ENCODE results near the gene AKAP3. TPM values are rescaled to one million over a fixed set of nuclear protein-coding genes. Genes with fewer than 3 reads are reported as not detected.

Gene AKAP3
- total RNA-seq, 2 donors from 2014 or later: 0.79 to 7.1 TPM

- Histone ChIP-seq H3K27ac (no peak overlapping the region), H3K27me3 (no peaks in the 10 kb centered on the region), H3K9me3 (no peaks in the 10 kb centered on the region), H3K4me1 (peaks cover 0 to 18% of the 10 kb centered on the region in 2 donors), H3K4me3 (no peak overlapping the region), H3K36me3 (no peaks in the 10 kb centered on the region)
- TF ChIP-seq CTCF (IDR thresholded peaks at IDR 0.05): no peak
- DNase-seq (ENCODE audit: low spot score): no peak
Measured at GRCh38 chr12:4603421-4603820, 45.4 kb downstream of the AKAP3 start.

- Histone ChIP-seq H3K36me3 (no peaks in the 10 kb centered on the region), H3K4me3 (no peak overlapping the region), H3K27me3 (no peaks in the 10 kb centered on the region), H3K4me1 (no peaks in the 10 kb centered on the region), H3K9me3 (no peaks in the 10 kb centered on the region), H3K27ac (no peak overlapping the region)
- DNase-seq (ENCODE audit: low spot score): no peak
- TF ChIP-seq CTCF (IDR thresholded peaks at IDR 0.05): no peak
Measured at GRCh38 chr12:4595881-4596280, 53.0 kb downstream of the AKAP3 start.

- H3K27me3 ChIP-seq: no peaks in the 10 kb centered on the region
- H3K4me3 ChIP-seq: no peak overlapping the region
- H3K36me3 ChIP-seq: no peaks in the 10 kb centered on the region
- H3K9me3 ChIP-seq: no peaks in the 10 kb centered on the region
- H3K27ac ChIP-seq: no peak overlapping the region
- TF ChIP-seq CTCF (IDR thresholded peaks at IDR 0.05): no peak
- H3K4me1 ChIP-seq: no peaks in the 10 kb centered on the region
- DNase-seq (ENCODE audit: low spot score): no peak
Measured at GRCh38 chr12:4591180-4591687, 57.6 kb downstream of the AKAP3 start.

- no peak for DNase-seq (ENCODE audit: low spot score)
- H3K36me3 ChIP-seq: no peaks in the 10 kb centered on the region
Measured at GRCh38 chr12:4589941-4590340, 58.9 kb downstream of the AKAP3 start.

GRCh38 chr12:4588916-4589315, 59.9 kb downstream of the AKAP3 start:
- Histone ChIP-seq H3K27me3 (no peaks in the 10 kb centered on the region), H3K9me3 (no peaks in the 10 kb centered on the region), H3K27ac (no peak overlapping the region), H3K4me3 (no peak overlapping the region), H3K36me3 (no peaks in the 10 kb centered on the region), H3K4me1 (no peaks in the 10 kb centered on the region)
- TF ChIP-seq CTCF (IDR thresholded peaks at IDR 0.05): no peak
- DNase-seq (ENCODE audit: low spot score): no peak

More at GRCh38 chr12:4589941-4590340, 58.9 kb downstream of the AKAP3 start:
- Histone ChIP-seq H3K4me1 (no peaks in the 10 kb centered on the region), H3K4me3 (no peak overlapping the region), H3K27me3 (no peaks in the 10 kb centered on the region), H3K9me3 (no peaks in the 10 kb centered on the region), H3K27ac (no peak overlapping the region)
- TF ChIP-seq CTCF (IDR thresholded peaks at IDR 0.05): no peak

- DNase-seq (ENCODE audit: low spot score): peak; percentile 26
- Histone ChIP-seq H3K9me3 (no peaks in the 10 kb centered on the region), H3K4me1 (no peaks in the 10 kb centered on the region), H3K27ac (no peak overlapping the region), H3K27me3 (no peaks in the 10 kb centered on the region), H3K36me3 (no peaks in the 10 kb centered on the region), H3K4me3 (no peak overlapping the region)
- TF ChIP-seq CTCF (IDR thresholded peaks at IDR 0.05): no peak
Measured at GRCh38 chr12:4587108-4587507, 61.7 kb downstream of the AKAP3 start.
